NT2/D1 (cell line): Measurements from ENCODE around the gene DGKE.

ENCODE experiments used
- SUZ12 ChIP-seq: IDR thresholded peaks from 2 replicates; pipeline ENCODE4 v1.6.1; 2011; ENCODE audit not compliant: insufficient read length, insufficient read depth; ENCODE audit errors: extremely low read depth
- ZNF274 ChIP-seq: IDR thresholded peaks from 2 replicates; pipeline ENCODE4 v1.6.1; 2011; ENCODE audit warnings: mild to moderate bottlenecking, low read depth, low read length

- TF ChIP-seq ZNF274 (no peak), SUZ12 (no peak)
Measured at GRCh38 chr17:56851008-56851407, 17.1 kb downstream of the DGKE start.
